Aorta (tissue), 5 donors: ENCODE measurements around the gene TCEAL6. TPM values are rescaled to one million over a fixed set of nuclear protein-coding genes. Genes with fewer than 3 reads are reported as not detected.
"Not testable (repeated sequence)": the region's sequence is repeated elsewhere in the genome, so short reads cannot be mapped to it uniquely, and the experiment has no call there.

ENCODE experiments used
- ATAC-seq: fragments of 200-7000 bp; cut with Tn5 transposase; one replicate; pipeline ENCODE4 v1.9.1; 2022; ENCODE audit warnings: moderate library complexity; ENCODE audit not compliant: low FRiP score
- DNase-seq, 2 donors: peaks; one replicate each; pipeline ENCODE4 v3.0.0-alpha.2; 2020
- H3K27ac ChIP-seq, 2 donors: one replicate each; pipeline ENCODE4 v1.5.1; 2013; ENCODE audit warnings: low read length in 2 of 2, mild to moderate bottlenecking in 2 of 2, moderate library complexity in 2 of 2, control low read depth in 1 of 2, inconsistent platforms in 1 of 2, low read depth in 1 of 2
- H3K27me3 ChIP-seq, 2 donors: one replicate each; pipeline ENCODE4 v1.6.1; 2013; ENCODE audit warnings: control low read depth in 1 of 2, low read length in 1 of 2, mild to moderate bottlenecking in 1 of 2, moderate library complexity in 1 of 2; ENCODE audit not compliant: insufficient read depth in 2 of 2, control insufficient read depth in 1 of 2
- H3K36me3 ChIP-seq, 2 donors: one replicate each; pipeline ENCODE4 v1.6.1; 2013; ENCODE audit warnings: control low read depth in 1 of 2, low read length in 1 of 2, mild to moderate bottlenecking in 1 of 2; ENCODE audit not compliant: insufficient read depth in 2 of 2, control insufficient read depth in 1 of 2
- H3K4me1 ChIP-seq, 2 donors: one replicate each; pipeline ENCODE4 v1.6.1; 2013; ENCODE audit warnings: low read length in 2 of 2, control low read depth in 1 of 2, mild to moderate bottlenecking in 1 of 2, moderate library complexity in 1 of 2; ENCODE audit not compliant: insufficient read depth in 2 of 2, control insufficient read depth in 1 of 2
- H3K4me3 ChIP-seq, 2 donors: one replicate each; pipeline ENCODE4 v1.5.1; 2013; ENCODE audit warnings: low read length in 2 of 2, control low read depth in 1 of 2, mild to moderate bottlenecking in 1 of 2
- H3K9me3 ChIP-seq: one replicate; pipeline ENCODE4 v1.6.1; 2013; ENCODE audit warnings: mild to moderate bottlenecking, low read length; ENCODE audit not compliant: control insufficient read depth
- WGBS, 2 donors: extraction: QIAGEN DNeasy Blood & Tissue Kit; methylation state at CpG; one replicate each; pipeline ENCODE4 v1.1.7; 2013; 5-methylcytosine and 5-hydroxymethylcytosine counted together
- intact Hi-C, 2 donors: fragments of 100-400 bp; cut with DNase I; formaldehyde crosslinking; loops; one replicate each; pipeline versions ENCODE4 v1.14.2 to v1.15.0; 2022
- long read RNA-seq, 2 donors: library from polyadenylated mRNA; unstranded; transcript quantifications; one replicate each; pipeline ENCODE4 v2.0.0, GENCODE V29; 2020 to 2021
- polyA plus RNA-seq, 2 donors: library from polyadenylated mRNA; stranded (reverse); fragments of 200-250 nt; gene quantifications; one replicate each; pipeline ENCODE4 v1.2.3, GENCODE V29; 2013
- total RNA-seq, 2 donors: library from RNA; stranded (reverse); fragmentation: NEBNext Ultra II Directional; extraction: Animal tissue kit (Norgen Biotek cat#: 25700); gene quantifications; one replicate each; pipeline ENCODE4 v1.2.1, GENCODE V29; 2021
- donor health status: healthy with polysubstance abuse.
- donor health status: Bipolar disorder and iron deficiency.
- donor health status: DM: no; HTN: no; CAD: no.
- donor health status: DM: no; HTN: no; CAD: no.
- donor health status: DM: yes; HTN: yes; CAD: no.

TCEAL6 gene
- total RNA-seq (under 1 TPM in 1 of 2 donors, not detected in 1; 0.55 TPM), polyA plus RNA-seq (1 to 10 TPM in 1 of 2 donors, under 1 TPM in 1; 0.87 to 2.3 TPM)
- long read RNA-seq, donor 1, partial matches to known transcripts = 0 of 3 reads
- long read RNA-seq, donor 1, other reads (novel, unspliced or antisense) = 0 of 3 reads
- long read RNA-seq, donor 2 = 0 reads

DNA sequence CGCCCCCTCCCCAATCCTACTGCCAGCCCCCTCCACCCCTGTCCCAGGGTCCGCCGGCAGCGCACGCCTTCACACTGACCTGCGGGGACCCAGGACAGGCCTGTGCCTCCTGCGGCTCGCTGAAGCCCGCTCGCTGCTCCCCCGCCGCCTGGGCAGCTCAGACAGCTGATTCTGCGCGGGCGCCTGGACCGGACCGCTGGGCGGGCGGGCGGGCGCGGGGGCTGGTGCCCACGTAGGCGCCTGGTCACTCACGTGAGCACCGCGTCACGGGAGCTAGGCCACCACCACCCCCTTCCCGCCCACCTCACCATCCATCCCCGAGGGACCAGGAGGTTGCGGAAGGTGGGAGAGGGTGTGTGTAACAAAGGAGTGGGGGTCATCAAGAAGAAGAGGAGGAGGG, at the start of gene TCEAL6:
Gene TCEAL6 (minus strand): TSS at position 208 of the 400 bp plus-strand sequence.
- H3K36me3 ChIP-seq, H3K27me3 ChIP-seq, DNase-seq, H3K4me1 ChIP-seq, H3K4me3 ChIP-seq, intact Hi-C loops, H3K9me3 ChIP-seq, H3K27ac ChIP-seq: not testable (repeated sequence)
- 2 to 20% methylated on average over 6 to 25 of the region's 31 CpGs for WGBS, 2 donors
- peak; percentile 38 for ATAC-seq

DNA sequence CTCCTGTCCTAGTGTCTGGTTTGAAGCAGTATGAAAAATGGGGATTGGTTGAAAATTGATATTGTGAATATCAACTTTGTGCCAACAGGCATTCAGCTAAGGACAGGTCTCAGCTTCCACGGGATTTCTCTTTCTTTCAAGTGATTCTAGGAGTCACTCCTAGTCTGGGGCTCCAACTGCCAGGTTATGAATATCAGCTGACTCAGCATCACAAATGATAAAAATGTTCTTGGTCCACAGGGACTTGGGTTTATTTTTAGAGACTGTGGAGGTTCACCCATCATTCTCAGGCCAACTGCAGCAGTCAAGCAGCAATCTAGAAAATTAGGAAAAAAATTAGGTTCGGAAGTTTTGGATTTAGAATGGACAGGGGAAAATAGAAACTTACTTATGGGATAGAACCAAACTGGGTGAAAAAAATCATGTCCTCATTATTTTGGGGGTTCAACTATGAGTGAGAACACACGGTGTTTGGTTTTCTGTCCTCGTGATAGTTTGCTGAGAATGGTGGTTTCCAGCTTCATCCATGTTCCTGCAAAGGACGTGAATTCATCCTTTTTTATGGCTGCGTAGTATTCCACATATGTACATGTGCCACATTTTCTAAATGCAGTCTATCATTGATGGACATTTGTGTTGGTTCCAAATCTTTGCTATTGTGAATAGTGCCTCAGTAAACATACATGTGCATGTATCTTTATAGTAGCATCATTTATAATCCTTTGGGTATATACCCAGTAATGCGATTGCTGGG, 43.9 kb upstream of the TCEAL6 start:
- Histone ChIP-seq H3K27ac (no peak overlapping the region), H3K4me1 (no peaks in the 10 kb centered on the region), H3K27me3 (no peaks in the 10 kb centered on the region), H3K36me3 (no peaks in the 10 kb centered on the region), H3K9me3 (no peaks in the 10 kb centered on the region), H3K4me3 (no peak overlapping the region)
- ATAC-seq = no peak
- WGBS, 2 donors = 60 to 85% methylated on average over 7 of the region's 7 CpGs
- no peak for DNase-seq
- intact Hi-C loops = no loop called here

DNA sequence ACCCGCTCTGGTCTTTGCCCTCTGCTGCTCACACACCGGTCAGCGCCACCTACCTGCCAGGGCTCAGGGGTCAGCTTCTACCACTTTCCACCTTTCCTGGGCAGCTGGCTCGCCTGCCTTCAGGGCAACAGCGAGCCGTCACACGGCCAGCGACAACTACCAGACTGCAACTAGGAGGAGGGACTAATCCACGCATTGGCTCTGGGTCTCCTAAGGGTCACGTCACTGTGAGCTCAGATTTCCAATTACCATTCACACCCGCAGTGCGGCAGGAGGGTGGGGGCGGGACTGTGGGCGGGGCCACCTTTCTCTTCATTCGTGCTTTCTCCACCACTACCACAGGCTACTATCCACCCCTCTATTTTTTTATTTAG, 13.5 kb upstream of the TCEAL6 start, which contains the start of gene BEX5:
Gene BEX5 (minus strand): TSS at position 172 of the 374 bp plus-strand sequence. CDS start 1,712 bp downstream, outside the sequence.
- Histone ChIP-seq H3K27ac (peak within 1 kb of the TSS in 1 of 2 donors; percentile 31), H3K36me3 (no peaks in the 10 kb centered on the region), H3K4me3 (peak within 1 kb of the TSS; percentile 24 to 65), H3K27me3 (no peaks in the 10 kb centered on the region), H3K4me1 (no peaks in the 10 kb centered on the region), H3K9me3 (no peaks in the 10 kb centered on the region)
- ATAC-seq (peak; percentile 91), DNase-seq (peak; percentile 69 to 83)
- intact Hi-C loops = loop anchor here in 1 of 2 donors (10.0 kb wide), 1 partner anchor 359 kb away; the partner anchor contains the start of gene TMSB15A
- 0 to 36% methylated on average over 15 of the region's 15 CpGs for WGBS, 2 donors

DNA sequence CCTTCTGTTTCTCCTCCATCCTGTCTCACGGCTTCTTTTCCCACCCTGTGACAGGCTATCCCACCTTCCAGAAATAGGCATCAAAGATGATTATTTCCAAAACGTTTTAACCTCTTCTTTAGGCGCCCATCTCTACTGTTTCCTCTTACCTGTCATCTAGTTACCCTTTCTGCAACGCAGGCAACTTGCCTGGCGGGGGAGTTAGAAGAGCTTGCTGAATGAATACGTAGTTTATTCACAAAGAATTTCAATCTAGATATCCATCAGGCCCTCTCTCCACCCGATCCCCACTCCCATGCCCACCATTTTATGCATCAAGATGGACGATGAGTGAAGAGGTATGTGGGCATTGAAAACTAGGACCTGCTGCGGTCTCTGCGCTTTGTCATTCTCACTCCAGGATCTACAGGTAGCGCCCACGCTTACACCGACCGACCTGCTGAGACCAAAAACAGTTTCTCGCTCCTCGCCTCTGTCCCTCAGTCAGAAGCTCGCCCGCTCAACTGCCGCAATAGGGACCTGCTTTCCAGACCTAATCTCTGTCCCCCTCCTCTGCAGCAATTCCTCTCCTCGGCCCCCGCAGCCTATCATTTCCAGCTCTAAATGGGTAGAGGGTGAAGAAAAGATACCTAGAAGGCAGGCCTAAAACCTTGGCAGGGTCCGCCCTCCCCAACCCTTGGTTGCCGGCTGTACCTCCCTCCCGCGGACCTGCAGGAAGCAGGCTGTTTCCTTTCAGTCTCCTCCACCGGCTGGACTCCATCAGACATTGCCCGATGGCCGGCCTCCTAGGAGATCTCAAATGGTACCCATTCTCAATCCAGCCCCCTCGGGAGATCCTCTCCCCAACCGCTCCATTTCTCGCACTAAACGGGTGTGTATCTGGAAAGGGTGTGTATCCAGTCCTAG, 12.9 kb upstream of the TCEAL6 start:
- no peaks in the 10 kb centered on the region for H3K27me3 ChIP-seq
- H3K36me3 ChIP-seq = no peaks in the 10 kb centered on the region
- DNase-seq (peak in 1 of 2 donors; percentile 72), ATAC-seq (peak; percentile 58)
- H3K27ac ChIP-seq = peak overlapping the region in 1 of 2 donors; percentile 31
- no peaks in the 10 kb centered on the region for H3K4me1 ChIP-seq
- WGBS, 2 donors = 4 to 39% methylated on average over 32 of the region's 32 CpGs
- H3K9me3 ChIP-seq = no peaks in the 10 kb centered on the region
- intact Hi-C loops = loop anchor here in 1 of 2 donors (10.0 kb wide), 1 partner anchor 360 kb away; the partner anchor contains the start of gene TMSB15A
- peak overlapping the region; percentile 24 to 65 for H3K4me3 ChIP-seq

DNA sequence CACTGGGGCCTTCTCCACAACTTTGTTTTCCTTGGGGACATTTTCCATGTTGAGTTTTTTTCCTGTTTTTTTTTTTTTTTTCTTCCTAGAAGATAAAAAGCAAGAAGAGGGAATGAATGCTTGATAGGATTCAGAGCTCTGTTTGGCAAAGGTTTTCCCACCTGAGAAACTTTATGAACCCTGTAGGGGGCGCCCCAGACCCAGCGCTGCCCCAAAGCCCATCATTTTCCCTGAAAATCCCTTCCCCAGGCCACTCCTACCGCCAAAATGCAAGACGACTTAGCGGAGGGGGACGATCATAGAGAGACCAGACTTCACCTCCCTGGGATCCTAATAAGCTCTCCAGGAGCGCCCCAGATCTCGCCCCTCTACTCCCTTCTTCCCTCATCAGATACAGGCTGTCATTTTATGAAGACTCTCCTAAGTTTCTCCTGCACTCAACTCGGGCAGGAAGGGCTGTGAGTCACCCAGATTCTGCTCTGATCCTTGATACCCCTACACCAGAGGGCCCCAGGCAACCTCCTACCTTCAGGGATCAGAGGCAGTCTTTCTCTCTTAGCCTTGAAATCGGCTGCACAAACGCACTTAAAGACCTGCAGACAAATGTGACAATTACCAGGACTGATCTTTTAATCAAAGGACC, 12.1 kb upstream of the TCEAL6 start:
- WGBS, 2 donors = 9 to 17% methylated on average over 11 of the region's 11 CpGs

DNA sequence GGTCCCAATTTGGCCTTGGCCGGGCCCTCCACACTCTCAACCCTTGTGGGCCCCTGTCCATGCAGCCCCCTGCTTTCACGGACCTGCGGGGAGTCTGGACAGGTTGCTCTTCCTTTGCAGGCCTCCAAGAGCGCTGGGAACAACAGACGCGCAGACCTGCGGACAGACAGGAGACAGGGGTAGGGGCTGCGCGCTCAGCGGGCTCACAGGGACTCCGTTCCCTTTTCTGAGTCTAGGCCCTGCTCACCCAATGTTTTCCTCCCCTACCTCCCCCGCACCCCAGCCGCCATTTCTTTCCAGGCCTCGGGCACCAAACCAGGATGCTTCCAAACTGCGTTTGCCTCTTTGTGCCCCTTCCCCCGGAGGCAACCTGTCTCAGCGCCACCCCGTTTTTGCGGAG, 650 bp downstream of the TCEAL6 start:
- H3K27ac ChIP-seq, DNase-seq, H3K4me1 ChIP-seq, H3K4me3 ChIP-seq, H3K9me3 ChIP-seq, H3K36me3 ChIP-seq, intact Hi-C loops, H3K27me3 ChIP-seq: not testable (repeated sequence)
- 16 to 38% methylated on average over 16 to 19 of the region's 19 CpGs for WGBS, 2 donors
- ATAC-seq = peak; percentile 26

More for the DNA sequence above, 12.1 kb upstream of the TCEAL6 start:
- no peak for DNase-seq
- Histone ChIP-seq H3K36me3 (no peaks in the 10 kb centered on the region), H3K27me3 (no peaks in the 10 kb centered on the region), H3K9me3 (no peaks in the 10 kb centered on the region), H3K27ac (no peak overlapping the region), H3K4me1 (no peaks in the 10 kb centered on the region), H3K4me3 (no peak overlapping the region)
- no peak for ATAC-seq
- intact Hi-C loops = loop anchor here in 1 of 2 donors (10.0 kb wide), 1 partner anchor 360 kb away; the partner anchor contains the start of gene TMSB15A

DNA sequence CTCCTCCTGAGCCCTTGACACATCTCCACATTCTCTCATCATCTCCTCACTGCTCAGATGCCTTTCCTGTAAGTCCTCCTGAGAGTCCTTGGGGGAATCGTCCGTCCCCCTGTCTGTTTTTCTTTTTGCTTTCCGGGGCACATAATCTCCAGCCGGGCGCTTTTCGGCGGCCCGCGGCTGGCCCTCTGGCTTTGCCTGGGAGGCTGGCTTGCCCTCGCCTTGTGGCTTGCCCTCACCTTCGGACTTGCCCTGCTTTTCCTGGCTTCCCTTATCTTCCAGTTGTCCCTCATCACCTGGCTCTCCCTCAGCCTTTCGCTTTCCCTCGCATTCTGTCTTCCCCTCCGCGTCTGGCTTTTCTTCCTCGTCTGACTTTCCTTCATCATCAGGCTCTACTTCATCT, 1.4 kb downstream of the TCEAL6 start:
- H3K27ac ChIP-seq, intact Hi-C loops, H3K27me3 ChIP-seq, H3K4me1 ChIP-seq, ATAC-seq, H3K36me3 ChIP-seq, H3K4me3 ChIP-seq, DNase-seq, H3K9me3 ChIP-seq: not testable (repeated sequence)
- 47 to 58% methylated on average over 16 of the region's 16 CpGs for WGBS, 2 donors

DNA sequence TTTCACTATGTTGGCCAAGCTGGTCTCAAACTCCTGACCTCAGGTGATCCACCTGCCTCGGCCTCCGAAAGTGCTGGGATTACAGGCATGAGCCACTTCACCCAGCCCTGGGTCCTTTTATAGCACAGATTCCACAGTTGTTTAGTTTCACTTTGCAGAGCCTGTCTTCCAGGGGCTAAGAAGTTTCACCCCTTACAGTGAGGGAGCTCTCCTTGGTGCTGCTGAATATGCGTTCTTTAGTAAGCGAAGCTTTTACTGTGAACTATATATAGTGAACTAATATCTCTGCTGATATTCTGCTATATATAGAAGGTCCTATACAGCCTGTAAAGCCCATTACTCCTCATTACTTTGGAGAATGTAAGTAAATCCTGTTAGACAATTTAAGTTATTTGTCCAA, 4.2 kb downstream of the TCEAL6 start:
- no peaks in the 10 kb centered on the region for H3K27me3 ChIP-seq
- no peak for ATAC-seq
- 26 to 44% methylated on average over 4 of the region's 4 CpGs for WGBS, 2 donors

More for the DNA sequence above, 4.2 kb downstream of the TCEAL6 start:
- intact Hi-C loops = no loop called here
- H3K27ac ChIP-seq = no peak overlapping the region
- no peaks in the 10 kb centered on the region for H3K4me1 ChIP-seq
- no peaks in the 10 kb centered on the region for H3K9me3 ChIP-seq
- H3K36me3 ChIP-seq = no peaks in the 10 kb centered on the region
- no peak for DNase-seq
- no peak overlapping the region for H3K4me3 ChIP-seq
